HG03103 (cell line): ENCODE data around the gene NOVA2.
"Not testable (repeated sequence)": the region's sequence is repeated elsewhere in the genome, so short reads cannot be mapped to it uniquely, and the experiment has no call there.

Source experiments
- ATAC-seq: cut with Tn5 transposase; IDR thresholded peaks from one replicate; pipeline ENCODE4 v1.9.1; 2021; ENCODE audit warnings: low read depth; ENCODE audit not compliant: unreplicated experiment

NOVA2 gene

GRCh38 chr19:45899253-45899652, 74.4 kb downstream of the NOVA2 start:
- no peak for ATAC-seq

- no peak for ATAC-seq
Measured at GRCh38 chr19:45897261-45897812, 76.3 kb downstream of the NOVA2 start.

- ATAC-seq = not testable (repeated sequence)
Measured at GRCh38 chr19:45895983-45896599, 77.6 kb downstream of the NOVA2 start.

- no peak for ATAC-seq
Measured at GRCh38 chr19:45895519-45895972, 78.1 kb downstream of the NOVA2 start.

GRCh38 chr19:45890877-45891276, 82.8 kb downstream of the NOVA2 start:
- ATAC-seq = no peak

DNA sequence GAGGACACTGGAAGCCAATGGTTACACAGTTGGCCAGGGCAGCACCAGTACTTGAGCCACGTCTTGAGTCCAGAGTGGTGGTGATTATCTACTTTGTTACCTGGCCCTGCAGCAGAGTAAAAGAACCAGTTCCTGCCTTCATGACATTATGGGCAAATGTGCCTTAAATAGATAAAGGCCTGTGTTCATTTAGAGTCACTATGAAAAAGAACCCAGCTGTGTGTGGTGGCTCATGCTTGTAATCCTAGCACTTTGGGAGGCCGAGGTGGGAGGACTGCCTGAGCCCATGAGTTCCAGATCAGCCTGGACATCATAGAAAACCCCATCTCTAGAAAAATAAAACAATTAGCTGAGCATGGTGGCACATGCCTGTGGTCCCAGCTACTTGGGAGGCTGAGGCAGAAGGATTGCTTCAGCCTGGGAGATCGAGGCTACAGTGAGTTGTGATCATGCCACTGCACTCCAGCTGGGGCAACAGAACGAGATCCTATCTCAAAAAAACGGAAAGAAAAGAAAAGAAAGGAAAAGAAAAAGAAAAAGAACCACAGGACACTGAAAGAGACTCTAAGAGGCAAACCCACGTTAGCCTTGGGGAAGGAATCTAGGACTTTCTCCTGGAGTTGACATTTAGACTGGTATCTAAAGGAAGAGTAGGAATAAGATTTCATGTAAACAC, 84.3 kb downstream of the NOVA2 start:
- no peak for ATAC-seq

DNA sequence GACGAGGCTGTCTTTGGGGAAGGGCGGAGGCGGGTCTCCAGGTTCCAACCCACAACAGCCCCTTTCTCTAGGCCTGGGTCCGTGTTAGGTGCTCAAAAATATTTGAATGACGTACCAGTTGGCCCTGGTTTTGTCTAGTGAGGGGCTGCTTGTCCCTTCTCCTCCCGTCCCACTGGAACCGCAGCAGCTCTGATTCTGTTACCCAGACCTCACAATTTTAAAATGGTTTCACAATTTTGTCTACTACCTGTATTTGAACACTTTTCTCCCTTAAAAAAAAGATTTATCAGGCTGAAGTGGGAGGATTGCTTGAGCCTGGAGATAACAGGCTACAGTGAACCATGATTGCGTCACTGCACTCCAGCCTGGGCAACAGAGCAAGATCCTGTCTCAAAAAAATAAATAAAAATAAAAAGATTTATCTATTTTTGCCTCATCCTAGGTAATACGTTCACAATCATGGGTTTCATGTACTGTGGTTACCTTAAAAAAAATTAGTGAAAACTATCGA, 86.4 kb downstream of the NOVA2 start:
- ATAC-seq = no peak

DNA sequence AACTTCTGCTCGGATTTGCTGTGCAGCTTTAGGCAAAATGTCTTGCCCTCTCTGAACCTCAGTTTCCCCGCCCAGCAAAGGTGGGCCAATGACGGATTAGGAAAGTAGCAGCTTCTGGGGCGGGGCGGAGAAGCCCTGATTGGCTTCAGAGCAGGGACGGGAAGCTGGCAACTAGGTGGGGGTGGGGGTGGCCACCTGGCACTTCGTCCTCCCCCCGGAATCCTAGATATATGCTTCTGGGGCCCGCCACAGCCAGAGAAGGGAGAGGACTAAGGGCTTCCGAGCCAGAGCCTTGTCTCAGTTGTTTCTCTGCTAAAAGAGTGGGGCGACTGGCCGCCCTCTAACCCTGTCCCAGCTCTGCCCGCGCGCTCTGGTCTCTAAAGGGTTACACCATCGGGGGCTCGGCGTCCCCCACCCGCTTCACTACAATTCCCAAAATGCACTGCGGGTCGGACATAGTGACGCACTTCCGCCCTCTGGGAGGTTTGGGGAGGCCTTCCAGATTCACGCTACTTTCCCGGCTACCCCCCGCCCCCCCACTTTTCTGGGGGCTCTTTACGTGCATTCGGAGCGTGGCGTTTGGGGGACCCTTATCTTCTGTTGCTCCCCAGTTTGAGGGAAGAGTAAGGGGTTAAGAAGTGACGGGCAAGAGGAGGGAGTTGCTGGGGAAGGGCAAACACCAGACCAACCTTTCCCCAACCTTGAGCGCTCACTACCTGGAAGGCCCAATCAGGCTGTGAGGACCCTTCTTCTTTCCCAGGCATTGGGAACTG, 87.1 kb downstream of the NOVA2 start:
- peak; percentile 37 for ATAC-seq

DNA sequence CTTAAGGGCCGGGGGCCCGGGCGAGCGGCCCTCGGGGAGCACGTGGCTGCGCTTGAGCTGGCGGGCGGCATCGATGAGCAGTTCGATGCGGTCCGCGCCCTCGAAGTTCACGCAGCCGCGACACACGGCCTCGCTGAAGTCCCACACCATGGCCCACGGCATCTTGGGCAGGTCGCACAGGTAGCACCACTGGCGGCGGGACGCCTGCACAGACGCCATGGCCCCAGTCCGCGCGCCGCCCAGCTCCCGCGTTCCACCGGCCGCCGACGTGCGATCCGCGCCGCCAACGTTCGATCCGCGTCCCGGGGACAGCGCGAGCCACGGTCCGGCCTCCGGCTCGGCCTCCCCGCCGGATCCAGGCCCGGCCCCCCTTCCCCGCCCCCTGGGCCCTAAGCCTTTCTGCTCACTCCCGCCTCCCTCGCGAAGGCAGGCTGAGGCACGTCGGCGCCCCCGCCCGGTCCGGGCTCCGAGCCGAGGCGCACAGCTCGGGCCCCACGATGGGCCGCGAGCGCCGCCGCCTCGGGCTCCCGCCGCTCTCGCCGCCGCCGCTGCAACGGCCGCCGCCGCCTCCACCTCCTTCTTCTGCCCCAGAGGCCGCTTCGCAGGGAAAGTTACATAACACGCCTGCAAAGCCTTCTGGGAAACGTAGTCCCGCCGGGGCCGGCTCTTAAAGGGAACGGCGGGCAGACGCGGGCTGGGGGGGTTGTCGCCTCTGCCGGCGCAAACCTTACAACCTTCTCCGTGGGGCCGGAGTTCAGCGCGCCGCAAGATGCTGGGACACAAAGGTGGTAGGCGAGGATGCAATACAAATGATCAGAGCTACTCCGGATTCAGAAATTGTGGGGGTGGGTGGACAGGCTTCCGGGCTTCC, 87.9 kb downstream of the NOVA2 start, which contains the start of gene IRF2BP1:
TSS of gene IRF2BP1 (minus strand) at position 586 of the 871 bp plus-strand sequence. CDS start at position 219, 367 bp downstream.
- peak; percentile 44 for ATAC-seq

- no peak for ATAC-seq
Measured at GRCh38 chr19:45884682-45885555, 88.7 kb downstream of the NOVA2 start.

GRCh38 chr19:45883881-45884681, 89.6 kb downstream of the NOVA2 start:
- no peak for ATAC-seq
